GM12878 (cell line): ENCODE results near the gene CTIF. TPM values are rescaled to one million over a fixed set of nuclear protein-coding genes. Genes with fewer than 3 reads are reported as not detected.

ENCODE experiments used
- ATAC-seq: fragments of 200-7000 bp; cut with Tn5 transposase; 3 replicates; pipeline ENCODE4 v1.9.1; 2020; ENCODE audit warnings: mild to moderate bottlenecking, moderate library complexity
- BruUV-seq: library from RNA; stranded (reverse); fragments of 400-500 nt; replicated peaks from 2 replicates; lab custom pipeline; 2021; lab: Mats Ljungman, UMichigan
- CTCF ChIA-PET: fragments of 300-600 bp; sonication (Branson Sonifier 250); formaldehyde crosslinking; extraction: SDS; loops from one replicate; lab custom pipeline; 2021; ENCODE audit warnings: inconsistent platforms; lab: Yijun Ruan, JAX
- POLR2A ChIA-PET: fragments of 350-600 bp; formaldehyde crosslinking; extraction: SDS; loops from one replicate; lab custom pipeline; 2021; ENCODE audit warnings: inconsistent platforms; lab: Charles Lee
- RAD21 ChIA-PET: fragments of 300-600 bp; sonication (Branson Sonifier 250); formaldehyde crosslinking; loops from one replicate; lab custom pipeline; 2023; ENCODE audit warnings: antibody characterized with exemption; ENCODE audit not compliant: unreplicated experiment; lab: Charles Lee
- SMC1A ChIA-PET: fragments of 300-600 bp; sonication (Branson Sonifier 250); formaldehyde crosslinking; loops from one replicate; lab custom pipeline; 2023; ENCODE audit not compliant: unreplicated experiment, uncharacterized antibody; lab: Charles Lee
- DNase-seq: peaks from one replicate; pipeline ENCODE4 v3.0.0-alpha.2; 2011; ENCODE audit warnings: low read depth, low spot score
- FAIRE-seq: peaks from 3 replicates; lab custom pipeline; 2011; peaks lifted over from hg19 to GRCh38; lab: Jason Lieb, UNC
- H2AFZ ChIP-seq: 2 replicates; pipeline ENCODE4 v1.6.0; 2011; ENCODE audit warnings: low read depth, low read length, control low read depth; ENCODE audit not compliant: control insufficient read depth
- H3K27ac ChIP-seq: 2 replicates; pipeline ENCODE4 v1.5.1; 2011; ENCODE audit warnings: control low read depth; ENCODE audit not compliant: control insufficient read depth, insufficient read depth
- H3K27me3 ChIP-seq, 2 experiments: replicated peaks in 1 of 2; 2 replicates each; pipeline versions ENCODE4 v1.6.0 to v1.6.1; 2011; ENCODE audit warnings: low read length in 1 of 2; ENCODE audit not compliant: control insufficient read depth in 2 of 2, insufficient read depth in 2 of 2
- H3K36me3 ChIP-seq, 2 experiments: 2 replicates each; pipeline ENCODE4 v1.5.1; 2011; ENCODE audit warnings: low read length in 1 of 2; ENCODE audit not compliant: control insufficient read depth in 2 of 2, insufficient read depth in 2 of 2
- H3K4me1 ChIP-seq: 2 replicates; pipeline ENCODE4 v1.6.1; 2011; ENCODE audit warnings: mild to moderate bottlenecking, low read length, moderate library complexity, mixed read lengths; ENCODE audit not compliant: control insufficient read depth, insufficient read depth
- H3K4me2 ChIP-seq: 2 replicates; pipeline ENCODE4 v1.6.0; 2011; ENCODE audit warnings: control low read depth; ENCODE audit not compliant: control insufficient read depth, insufficient read depth
- H3K4me3 ChIP-seq: fragments of 200-600 bp; sonication (generic); 2 replicates; pipeline ENCODE4 v1.5.1; 2016
- H3K79me2 ChIP-seq: 2 replicates; pipeline ENCODE4 v1.6.0; 2011; ENCODE audit warnings: low read length; ENCODE audit not compliant: control insufficient read depth, insufficient read depth
- H3K9ac ChIP-seq: 2 replicates; pipeline ENCODE4 v1.8.0; 2011; ENCODE audit warnings: low read length, control low read depth, mixed read lengths; ENCODE audit not compliant: control insufficient read depth, insufficient read depth
- H3K9me3 ChIP-seq: replicated peaks from 3 replicates; pipeline ENCODE4 v1.5.1; 2011; ENCODE audit warnings: mild to moderate bottlenecking, low read length; ENCODE audit not compliant: control insufficient read depth, insufficient read depth
- H4K20me1 ChIP-seq: 2 replicates; pipeline ENCODE4 v1.6.0; 2011; ENCODE audit not compliant: control insufficient read depth, insufficient read depth
- BRCA1 ChIP-seq: IDR thresholded peaks from 2 replicates; pipeline ENCODE4 v1.6.1; 2011; ENCODE audit warnings: low read depth, low read length, improper control_type of control experiment
- CHD2 ChIP-seq: IDR thresholded peaks from 2 replicates; pipeline ENCODE4 v1.6.1; 2011; ENCODE audit warnings: low read depth, low read length, improper control_type of control experiment, borderline replicate concordance
- KAT2A ChIP-seq: conservative IDR thresholded peaks from 2 replicates; pipeline ENCODE4 v1.6.1; 2011; ENCODE audit warnings: low read depth, low read length; ENCODE audit not compliant: control insufficient read depth
- MAX ChIP-seq: IDR thresholded peaks from 2 replicates; pipeline ENCODE4 v1.6.1; 2012; ENCODE audit warnings: low read depth, low read length, improper control_type of control experiment
- POLR2A ChIP-seq: IDR thresholded peaks from 2 replicates; pipeline ENCODE4 v1.6.1; 2011; ENCODE audit warnings: low read depth, mild to moderate bottlenecking, low read length
- SKIL ChIP-seq: fragments of 450-650 bp; IDR thresholded peaks from 2 replicates; pipeline ENCODE4 v1.6.1; 2017; ENCODE audit warnings: mild to moderate bottlenecking, low read depth, inconsistent platforms; ENCODE audit not compliant: poor library complexity, severe bottlenecking
- whole genome bisulfite sequencing: methylation state at CpG from one replicate; pipeline ENCODE4 v1.1.6; 2016; ENCODE audit warnings: low lambda C conversion rate; ENCODE audit not compliant: insufficient replicate concordance, insufficient coverage; ENCODE audit errors: missing lambda C conversion rate; 5-methylcytosine and 5-hydroxymethylcytosine counted together
- in situ Hi-C: fragments of 300-500 bp; cut with MboI; formaldehyde crosslinking; loops from 9 replicates; pipeline ENCODE4 v1.14.3; 2018; ENCODE audit warnings: mixed read lengths
- intact Hi-C: fragments of 100-400 bp; cut with micrococcal nuclease; formaldehyde crosslinking; loops from one replicate; pipeline ENCODE4 v1.14.2; 2022; ENCODE audit not compliant: unreplicated experiment
- polyA plus RNA-seq, 11 experiments: library from polyadenylated mRNA; depleted of rRNA in 4 of 11; unstranded in 6 of 11; stranded (reverse) in 5 of 11; fragments of >200 nt; fragmentation: Nextera tagmentation in 4 of 11; fragmentation: Illumina TruSeq in 1 of 11; extraction: Ambion mirVana in 4 of 11; extraction: Trizol in 1 of 11; gene quantifications; 1 replicate in 1 of 11; 2 replicates in 10 of 11; pipeline versions ENCODE4 v1.2.1 to v1.2.3, GENCODE V29; 2011 to 2016; ENCODE audit warnings: inconsistent platforms in 2 of 11, missing spikeins in 2 of 11, low read depth in 1 of 11
- total RNA-seq, 4 experiments: library from RNA; depleted of rRNA in 3 of 4; stranded (reverse); fragments of >200 nt in 3 of 4; fragmentation: Illumina TruSeq in 1 of 4; extraction: Trizol in 1 of 4; gene quantifications; 2 replicates each; pipeline versions ENCODE4 v1.2.1 to v1.2.3, GENCODE V29; 2013 to 2021

Gene CTIF
- total and polyA plus RNA-seq, 10 of the 15 experiments (the other 5 are each of a cell fraction or from before 2014, with no cell fraction given), result 0.06 to 11.6 (median 2.5) TPM

- no TSS peak for BruUV-seq
- ChIA-PET POLR2A (interaction anchor here (1.1 kb wide), 1 partner anchor 28 kb away, joined by 4 read pairs; no protein-coding TSS in a partner anchor), RAD21 (no interaction called here), SMC1A (interaction anchor here (1.7 kb wide), 1 partner anchor 132 kb away, joined by 5 read pairs; no protein-coding TSS in a partner anchor), CTCF (no interaction called here)
- Histone ChIP-seq H3K4me3 (no peak overlapping the region), H3K36me3 (no peaks in the 10 kb centered on the region), H2AFZ (no peak overlapping the region), H3K79me2 (no peaks in the 10 kb centered on the region), H3K27me3 (no peaks in the 10 kb centered on the region), H3K4me2 (no peak overlapping the region), H3K9me3 (peaks cover under 1% of the 10 kb centered on the region), H4K20me1 (no peaks in the 10 kb centered on the region), H3K27ac (no peak overlapping the region), H3K9ac (no peak overlapping the region), H3K4me1 (no peaks in the 10 kb centered on the region)
- intact Hi-C loops, result loop anchor here (10.0 kb wide), 1 partner anchor 235 kb away; no protein-coding TSS in a partner anchor
- no peak for DNase-seq
- WGBS, result 75% methylated on average over 6 of the region's 6 CpGs
- no peak for ATAC-seq
- in situ Hi-C loops, result no loop called here
- TF ChIP-seq CHD2, result no peak
- TF ChIP-seq POLR2A, result no peak
- TF ChIP-seq KAT2A, result no peak
- TF ChIP-seq MAX, result no peak
- TF ChIP-seq BRCA1, result no peak
- no peak for TF ChIP-seq SKIL
- FAIRE-seq, result no peak
These were observed 370.9 kb downstream of the CTIF start for GRCh38 chr18:48909721-48910120.
